ENCODE data around the gene SHB. TPM values are rescaled to one million over a fixed set of nuclear protein-coding genes. Genes with fewer than 3 reads are reported as not detected.
"Not testable (repeated sequence)": the region's sequence is repeated elsewhere in the genome, so short reads cannot be mapped to it uniquely, and the experiment has no call there.

The SHB gene
- total RNA-seq, 2 experiments from 2014 or later, result 0.23 to 1.1 TPM

DNA sequence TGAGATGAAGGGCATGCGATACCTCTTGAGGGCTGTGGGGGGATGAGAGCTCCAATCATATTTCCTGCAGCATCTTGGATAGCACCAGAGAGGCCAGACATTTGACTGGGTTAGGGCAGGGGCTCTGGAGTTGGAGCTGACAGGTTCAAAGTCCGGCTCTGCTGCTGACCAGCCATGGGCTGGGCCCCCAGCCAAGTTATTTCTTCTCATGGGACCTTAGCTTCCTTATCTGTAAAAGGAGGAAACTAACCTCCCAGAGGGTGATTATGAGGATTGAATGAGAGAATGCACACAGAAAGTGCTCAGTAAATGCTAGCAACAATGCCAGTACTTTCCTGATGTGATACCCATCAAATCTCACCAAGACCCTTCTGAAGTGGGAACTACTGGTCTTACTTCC, 99.9 kb downstream of the SHB start:
- CTCF ChIA-PET, result no interaction called here
- Mint-ChIP-seq H3K4me1 (peaks cover 27% of the 10 kb centered on the region), H3K27ac (no peak overlapping the region), H3K4me3 (no peak overlapping the region), H3K27me3 (no peaks in the 10 kb centered on the region), H3K36me3 (no peaks in the 10 kb centered on the region), H3K9me3 (ENCODE audit: low read depth) (no peaks in the 10 kb centered on the region)
- DNase-seq (no peak), ATAC-seq (no peak)

- H3K9me3 Mint-ChIP-seq (ENCODE audit: low read depth), result no peaks in the 10 kb centered on the region
- no peak overlapping the region for H3K27ac Mint-ChIP-seq
- no peaks in the 10 kb centered on the region for H3K27me3 Mint-ChIP-seq
- CTCF ChIA-PET, result interaction anchor here (0.7 to 0.9 kb wide), 2 partner anchors 100 to 134 kb away, joined by 3 read pairs; partner anchors contain the start of gene SHB
- H3K4me3 Mint-ChIP-seq, result no peak overlapping the region
- no peaks in the 10 kb centered on the region for H3K36me3 Mint-ChIP-seq
- no peak for ATAC-seq
- H3K4me1 Mint-ChIP-seq, result peaks cover 28% of the 10 kb centered on the region
- DNase-seq, result no peak
Observed at GRCh38 chr9:37968228-37968701, 100.8 kb downstream of the SHB start.

- H3K27me3 Mint-ChIP-seq, result no peaks in the 10 kb centered on the region
- H3K36me3 Mint-ChIP-seq, result no peaks in the 10 kb centered on the region
- CTCF ChIA-PET, result interaction anchor here (0.7 kb wide), 1 partner anchor 133 kb away, joined by 3 read pairs; no protein-coding TSS in a partner anchor
- peaks cover 28% of the 10 kb centered on the region for H3K4me1 Mint-ChIP-seq
- DNase-seq (no peak), ATAC-seq (no peak)
- H3K9me3 Mint-ChIP-seq (ENCODE audit: low read depth), result no peaks in the 10 kb centered on the region
- no peak overlapping the region for H3K4me3 Mint-ChIP-seq
- no peak overlapping the region for H3K27ac Mint-ChIP-seq
Observed at GRCh38 chr9:37967761-37968080, 101.3 kb downstream of the SHB start.

- H3K27me3 Mint-ChIP-seq, result no peaks in the 10 kb centered on the region
- CTCF ChIA-PET, result interaction anchor here (1.2 kb wide), 1 partner anchor 22 kb away, joined by 3 read pairs; no protein-coding TSS in a partner anchor
- no peaks in the 10 kb centered on the region for H3K9me3 Mint-ChIP-seq (ENCODE audit: low read depth)
Observed at GRCh38 chr9:37967014-37967760, 101.8 kb downstream of the SHB start.

DNA sequence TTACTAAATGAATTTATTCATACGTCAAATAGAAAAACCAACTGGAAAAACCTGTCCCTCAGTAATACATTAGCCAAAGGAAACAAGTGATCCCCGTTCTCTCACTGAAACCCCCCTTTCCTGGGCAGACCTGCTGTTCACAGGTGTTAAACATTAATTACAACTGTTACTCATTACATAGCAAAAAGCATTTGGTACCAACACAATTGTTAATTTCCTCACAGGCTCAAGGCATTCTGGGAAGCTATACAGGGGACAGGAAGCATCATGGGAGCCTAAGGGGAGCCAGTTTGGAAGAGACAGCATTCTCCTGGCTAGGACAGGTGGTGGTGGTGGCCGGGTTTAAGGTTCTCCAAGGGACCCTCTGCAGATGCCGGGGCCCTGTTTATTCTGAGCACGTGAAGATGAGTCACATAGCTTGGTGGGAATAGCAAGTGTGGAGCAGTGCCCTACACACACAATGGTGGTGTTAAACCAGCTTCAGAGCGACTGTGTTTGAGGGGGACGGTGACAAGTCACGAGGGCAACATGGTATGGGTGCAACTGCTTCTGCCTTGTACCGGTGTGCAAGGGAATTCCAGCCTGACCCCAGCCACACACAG, 102.5 kb downstream of the SHB start:
- Mint-ChIP-seq H3K27ac (no peak overlapping the region), H3K4me1 (peaks cover 29% of the 10 kb centered on the region), H3K36me3 (no peaks in the 10 kb centered on the region), H3K27me3 (no peaks in the 10 kb centered on the region), H3K4me3 (no peak overlapping the region), H3K9me3 (ENCODE audit: low read depth) (no peaks in the 10 kb centered on the region)
- CTCF ChIA-PET, result interaction anchor here (1.2 kb wide), 1 partner anchor 23 kb away, joined by 3 read pairs; no protein-coding TSS in a partner anchor
- ATAC-seq (no peak), DNase-seq (no peak)

More at GRCh38 chr9:37967014-37967760, 101.8 kb downstream of the SHB start:
- Mint-ChIP-seq H3K27ac (no peak overlapping the region), H3K4me3 (no peak overlapping the region), H3K36me3 (no peaks in the 10 kb centered on the region), H3K4me1 (peaks cover 28% of the 10 kb centered on the region)
- DNase-seq, result no peak
- no peak for ATAC-seq

DNA sequence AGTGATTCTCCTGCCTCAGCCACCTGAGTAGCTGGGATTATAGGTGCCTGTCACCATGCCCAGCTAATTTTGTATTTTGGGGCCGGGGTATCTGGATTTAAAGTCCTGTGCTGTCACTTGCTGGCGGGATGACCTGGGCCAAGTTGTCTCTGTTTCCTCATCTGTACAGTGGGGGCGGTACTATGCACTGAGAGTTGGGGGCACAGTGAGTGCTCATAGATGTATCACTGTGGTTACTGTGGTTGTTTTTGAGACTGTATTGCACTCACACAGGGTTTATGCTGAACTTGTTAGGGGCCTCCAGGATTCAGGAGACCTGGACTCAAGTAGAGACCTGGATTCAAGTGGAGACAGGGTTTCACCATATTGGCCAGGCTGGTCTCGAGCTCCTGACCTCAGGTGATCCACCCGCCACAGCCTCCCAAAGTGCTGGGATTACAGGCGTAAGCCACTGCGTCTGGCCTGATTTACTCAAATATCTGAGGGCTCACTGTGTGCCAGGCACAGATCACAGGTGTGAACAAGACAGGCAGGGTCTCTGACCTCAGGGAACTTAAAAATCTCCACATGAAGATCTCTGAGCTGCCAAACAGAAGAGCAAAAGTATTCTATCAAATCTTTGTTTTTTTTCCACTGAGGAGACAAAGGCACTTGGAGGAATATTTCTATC, 103.2 kb downstream of the SHB start:
- CTCF ChIA-PET, result interaction anchor here (1.2 kb wide), 1 partner anchor 24 kb away, joined by 3 read pairs; no protein-coding TSS in a partner anchor
- ATAC-seq, result peak; percentile 70
- H3K36me3 Mint-ChIP-seq; H3K4me3 Mint-ChIP-seq; H3K27ac Mint-ChIP-seq; H3K27me3 Mint-ChIP-seq; H3K9me3 Mint-ChIP-seq (ENCODE audit: low read depth): not testable (repeated sequence)
- peaks cover 34% of the 10 kb centered on the region for H3K4me1 Mint-ChIP-seq
- DNase-seq, result peak; percentile 46

GRCh38 chr9:37965116-37965515, 103.9 kb downstream of the SHB start:
- Mint-ChIP-seq H3K36me3 (no peaks in the 10 kb centered on the region), H3K27me3 (no peaks in the 10 kb centered on the region), H3K27ac (no peak overlapping the region), H3K4me3 (no peak overlapping the region), H3K9me3 (ENCODE audit: low read depth) (no peaks in the 10 kb centered on the region), H3K4me1 (peaks cover 35% of the 10 kb centered on the region)
- DNase-seq (no peak), ATAC-seq (no peak)
- CTCF ChIA-PET, result no interaction called here

DNA sequence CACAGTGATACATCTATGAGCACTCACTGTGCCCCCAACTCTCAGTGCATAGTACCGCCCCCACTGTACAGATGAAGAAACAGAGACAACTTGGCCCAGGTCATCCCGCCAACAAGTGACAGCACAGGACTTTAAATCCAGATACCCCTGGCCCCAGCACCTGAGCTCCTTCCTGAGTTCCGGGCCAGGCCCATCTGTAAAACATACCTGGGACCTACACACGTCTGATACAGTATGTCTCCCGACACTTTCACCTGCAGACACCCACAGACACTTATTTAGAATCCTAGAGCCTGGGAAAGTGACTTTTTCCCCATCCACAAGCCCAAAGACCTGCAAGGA, 104.3 kb downstream of the SHB start:
- peak overlapping the region; percentile 12 for H3K27ac Mint-ChIP-seq
- no peaks in the 10 kb centered on the region for H3K9me3 Mint-ChIP-seq (ENCODE audit: low read depth)
- CTCF ChIA-PET, result no interaction called here
- ATAC-seq (peak; percentile 20), DNase-seq (no peak)
- no peaks in the 10 kb centered on the region for H3K27me3 Mint-ChIP-seq
- no peak overlapping the region for H3K4me3 Mint-ChIP-seq
- H3K36me3 Mint-ChIP-seq, result no peaks in the 10 kb centered on the region
- peaks cover 35% of the 10 kb centered on the region for H3K4me1 Mint-ChIP-seq

GRCh38 chr9:37963936-37964739, 104.9 kb downstream of the SHB start:
- Mint-ChIP-seq H3K27me3 (no peaks in the 10 kb centered on the region), H3K27ac (peak overlapping the region; percentile 12), H3K4me3 (no peak overlapping the region), H3K4me1 (peaks cover 35% of the 10 kb centered on the region), H3K36me3 (no peaks in the 10 kb centered on the region), H3K9me3 (ENCODE audit: low read depth) (no peaks in the 10 kb centered on the region)
- CTCF ChIA-PET, result no interaction called here
- DNase-seq, result no peak
- no peak for ATAC-seq

- Mint-ChIP-seq H3K4me1 (peaks cover 31% of the 10 kb centered on the region), H3K4me3 (no peak overlapping the region), H3K27me3 (no peaks in the 10 kb centered on the region), H3K9me3 (ENCODE audit: low read depth) (no peaks in the 10 kb centered on the region), H3K27ac (peak overlapping the region; percentile 4), H3K36me3 (no peaks in the 10 kb centered on the region)
- CTCF ChIA-PET, result interaction anchor here (1.1 kb wide), 2 partner anchors 48 to 103 kb away, joined by 3 read pairs; no protein-coding TSS in a partner anchor
- DNase-seq (no peak), ATAC-seq (no peak)
Observed at GRCh38 chr9:37961351-37961750, 107.7 kb downstream of the SHB start.

DNA sequence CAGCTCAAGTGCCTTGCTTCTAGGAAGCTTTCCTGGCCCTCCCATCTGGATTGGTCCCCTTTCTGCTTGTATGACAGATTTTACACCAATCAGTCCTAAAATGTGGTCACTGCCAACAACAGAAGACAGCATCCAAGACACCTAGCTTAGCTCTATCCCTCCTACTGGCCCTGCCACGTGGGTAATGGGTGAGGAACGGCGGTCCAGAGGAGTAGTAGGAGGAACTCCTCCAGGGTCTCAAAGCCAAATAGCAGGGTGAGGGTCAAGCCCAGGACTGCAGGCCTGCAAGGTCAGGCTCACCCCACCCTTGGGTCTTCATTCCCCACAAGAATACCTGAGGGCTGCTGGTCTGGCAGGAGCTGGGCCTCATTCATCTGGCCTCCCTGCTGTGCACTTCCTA, 108.4 kb downstream of the SHB start:
- H3K27me3 Mint-ChIP-seq, result no peaks in the 10 kb centered on the region
- CTCF ChIA-PET, result interaction anchor here (1.1 kb wide), 1 partner anchor 47 kb away, joined by 3 read pairs; no protein-coding TSS in a partner anchor
- peaks cover 25% of the 10 kb centered on the region for H3K4me1 Mint-ChIP-seq
- ATAC-seq (no peak), DNase-seq (no peak)
- no peaks in the 10 kb centered on the region for H3K36me3 Mint-ChIP-seq
- H3K9me3 Mint-ChIP-seq (ENCODE audit: low read depth), result no peaks in the 10 kb centered on the region
- H3K4me3 Mint-ChIP-seq, result no peak overlapping the region
- no peak overlapping the region for H3K27ac Mint-ChIP-seq

GRCh38 chr9:37959976-37960375, 109.1 kb downstream of the SHB start:
- H3K27me3 Mint-ChIP-seq, result no peaks in the 10 kb centered on the region
- ATAC-seq, result no peak
- H3K4me3 Mint-ChIP-seq, result no peak overlapping the region
- H3K4me1 Mint-ChIP-seq, result peaks cover 20% of the 10 kb centered on the region
- no peaks in the 10 kb centered on the region for H3K36me3 Mint-ChIP-seq
- H3K27ac Mint-ChIP-seq, result no peak overlapping the region
- H3K9me3 Mint-ChIP-seq (ENCODE audit: low read depth), result no peaks in the 10 kb centered on the region
- DNase-seq, result no peak
- CTCF ChIA-PET, result no interaction called here

- Mint-ChIP-seq H3K36me3 (no peaks in the 10 kb centered on the region), H3K4me3 (no peak overlapping the region), H3K4me1 (peaks cover 28% of the 10 kb centered on the region), H3K27me3 (no peaks in the 10 kb centered on the region), H3K27ac (no peak overlapping the region), H3K9me3 (ENCODE audit: low read depth) (no peaks in the 10 kb centered on the region)
- DNase-seq, result no peak
- no peak for ATAC-seq
- CTCF ChIA-PET, result no interaction called here
Observed at GRCh38 chr9:37958154-37958553, 110.9 kb downstream of the SHB start.
